ENCODE results near the gene UCN3.
"Not testable (repeated sequence)": the region's sequence is repeated elsewhere in the genome, so short reads cannot be mapped to it uniquely, and the experiment has no call there.

Gene UCN3

DNA sequence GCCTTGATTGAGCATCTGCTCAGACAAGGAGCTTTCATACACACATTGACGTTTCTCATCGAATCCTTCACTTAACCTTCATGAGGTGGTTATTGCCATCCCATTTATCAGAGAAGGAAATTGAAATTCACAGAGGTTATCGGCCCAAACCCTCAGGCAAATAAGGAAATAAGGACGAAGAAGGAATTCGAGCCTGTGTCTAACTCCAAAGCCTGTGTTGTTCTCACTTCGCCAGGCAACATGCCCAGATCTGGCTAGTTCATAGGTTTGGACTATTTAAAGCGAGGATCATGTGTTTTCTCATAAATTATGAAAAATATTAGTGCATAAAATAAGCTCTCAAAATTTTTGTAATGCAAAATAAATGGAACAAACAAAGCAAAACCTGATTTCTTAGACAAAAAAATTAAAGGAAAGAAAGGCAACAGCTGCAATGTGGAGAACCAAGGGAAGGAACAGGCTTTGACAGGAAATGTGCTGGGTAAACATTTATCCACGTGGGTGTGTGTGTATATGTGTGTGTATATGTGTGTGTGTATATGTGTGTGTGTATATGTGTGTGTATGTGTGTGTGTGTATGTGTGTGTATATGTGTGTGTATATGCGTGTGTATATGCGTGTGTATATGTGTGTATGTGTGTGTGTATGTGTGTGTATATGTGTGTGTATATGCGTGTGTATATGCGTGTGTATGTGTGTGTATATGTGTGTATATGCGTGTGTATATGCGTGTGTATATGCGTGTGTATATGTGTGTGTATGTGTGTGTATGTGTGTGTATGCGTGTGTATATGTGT is 4.8 kb downstream of the UCN3 start:
- DNase-seq = no peak

DNA sequence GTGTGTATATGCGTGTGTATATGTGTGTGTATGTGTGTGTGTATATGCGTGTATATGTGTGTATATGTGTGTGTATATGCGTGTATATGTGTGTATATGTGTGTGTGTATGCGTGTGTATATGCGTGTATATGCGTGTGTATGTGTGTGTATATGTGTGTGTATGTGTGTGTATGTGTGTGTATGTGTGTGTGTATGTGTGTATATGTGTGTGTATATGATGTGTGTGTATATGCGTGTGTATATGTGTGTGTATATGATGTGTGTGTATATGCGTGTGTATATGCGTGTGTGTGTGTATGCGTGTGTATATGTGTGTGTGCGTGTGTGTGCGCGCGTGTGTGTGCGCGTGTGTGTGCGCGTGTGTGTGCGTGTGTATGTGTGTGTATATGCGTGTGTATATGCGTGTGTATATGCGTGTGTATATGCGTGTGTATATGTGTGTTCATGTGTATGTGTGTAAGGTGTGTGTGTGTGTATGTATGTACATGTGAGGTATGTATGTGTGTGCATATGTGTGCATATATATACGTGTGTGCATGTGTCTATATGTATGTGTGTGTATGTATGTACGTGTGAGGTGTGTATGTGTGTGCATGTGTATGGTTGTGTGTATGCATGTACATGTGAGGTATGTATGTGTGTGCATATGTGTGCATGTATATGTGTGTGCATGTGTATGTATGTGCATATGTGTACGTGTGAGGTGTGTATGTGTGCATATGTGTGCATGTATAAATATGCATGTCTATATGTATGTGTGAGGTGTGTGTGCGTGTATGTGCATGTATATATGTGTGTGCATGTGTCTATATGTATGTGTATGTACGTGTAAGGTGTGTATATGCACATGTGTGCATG is 6.0 kb downstream of the UCN3 start:
- no peak for DNase-seq

DNA sequence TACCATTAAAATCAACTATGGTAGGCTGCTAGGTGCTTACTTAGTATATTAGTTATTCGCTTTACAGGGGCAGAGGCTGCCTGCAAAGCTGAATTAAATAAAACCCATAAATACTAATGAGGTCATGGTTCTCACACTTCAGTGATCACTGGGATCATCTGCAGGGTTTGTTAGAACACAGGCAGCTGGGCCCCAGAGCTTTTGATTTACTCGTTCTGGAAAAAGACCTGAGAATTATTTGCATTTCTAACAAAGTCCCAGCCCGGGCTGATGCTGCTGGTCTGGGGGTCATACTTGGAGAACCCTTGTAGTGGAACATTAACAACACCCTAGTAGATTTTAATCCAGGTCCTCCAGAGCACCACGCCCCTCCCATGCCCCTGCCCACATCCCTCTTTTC is 8.5 kb downstream of the UCN3 start:
- DNase-seq = no peak

DNA sequence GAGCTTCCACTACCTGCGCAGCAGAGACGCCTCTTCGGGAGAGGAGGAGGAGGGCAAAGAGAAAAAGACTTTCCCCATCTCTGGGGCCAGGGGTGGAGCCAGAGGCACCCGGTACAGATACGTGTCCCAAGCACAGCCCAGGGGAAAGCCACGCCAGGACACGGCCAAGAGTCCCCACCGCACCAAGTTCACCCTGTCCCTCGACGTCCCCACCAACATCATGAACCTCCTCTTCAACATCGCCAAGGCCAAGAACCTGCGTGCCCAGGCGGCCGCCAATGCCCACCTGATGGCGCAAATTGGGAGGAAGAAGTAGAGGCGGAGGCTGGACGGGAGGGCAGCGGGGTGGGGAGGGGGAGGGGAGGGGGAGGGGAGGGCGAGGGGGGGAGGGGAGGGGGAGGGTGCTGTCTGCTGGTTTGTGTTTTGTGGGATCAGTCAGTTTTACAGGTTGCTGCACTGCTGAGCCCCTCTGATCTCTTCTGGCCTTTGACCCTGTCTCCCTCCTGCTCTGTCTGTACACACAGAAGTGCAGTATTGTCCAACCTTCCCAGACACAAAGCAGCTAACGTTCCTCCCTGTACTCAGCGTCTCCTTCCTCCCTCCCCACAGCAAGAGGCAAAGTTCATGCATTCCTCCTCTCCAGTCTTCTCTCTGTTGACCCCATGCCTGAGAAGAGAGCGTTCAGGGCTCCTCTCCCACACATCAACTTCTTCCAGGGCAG is 9.3 kb downstream of the UCN3 start:
- DNase-seq = no peak

DNA sequence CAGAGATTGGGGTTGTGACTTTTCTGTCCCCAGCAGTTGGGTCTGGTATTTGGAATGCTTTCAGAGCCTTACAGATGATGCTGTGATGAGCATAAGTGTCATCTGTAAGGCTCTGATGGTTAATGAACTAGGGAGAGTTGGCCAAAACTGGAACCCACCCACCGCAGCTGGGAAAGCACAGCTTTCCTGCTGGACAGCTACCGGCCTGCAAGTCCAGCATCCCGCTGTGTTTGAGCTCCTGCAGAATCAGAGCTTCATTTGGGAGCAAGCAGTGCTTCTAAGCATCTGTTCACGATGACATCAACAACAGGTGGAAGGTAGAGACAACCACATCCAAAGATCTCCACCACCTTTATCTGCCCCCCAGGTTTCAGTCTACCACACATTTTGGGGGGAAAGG is 11.7 kb downstream of the UCN3 start:
- DNase-seq = no peak

DNA sequence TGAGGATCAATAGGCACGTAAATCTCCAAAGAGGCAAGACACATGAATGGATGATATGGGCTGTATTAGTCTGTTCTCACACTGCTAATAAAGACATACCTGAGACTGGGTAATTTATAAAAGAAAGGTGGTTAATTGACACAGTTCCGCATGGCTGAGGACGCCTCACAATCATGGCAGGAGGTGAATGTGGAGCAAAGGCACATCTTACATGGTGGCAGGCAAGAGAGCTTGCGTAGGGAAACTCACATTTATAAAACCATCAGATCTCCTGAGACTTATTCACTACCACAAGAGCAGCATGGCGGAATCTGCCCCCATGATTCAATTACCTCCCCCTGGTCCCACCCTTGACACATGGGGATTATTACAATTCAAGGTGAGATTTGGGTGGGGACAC is 14.4 kb downstream of the UCN3 start:
- DNase-seq = not testable (repeated sequence)

DNA sequence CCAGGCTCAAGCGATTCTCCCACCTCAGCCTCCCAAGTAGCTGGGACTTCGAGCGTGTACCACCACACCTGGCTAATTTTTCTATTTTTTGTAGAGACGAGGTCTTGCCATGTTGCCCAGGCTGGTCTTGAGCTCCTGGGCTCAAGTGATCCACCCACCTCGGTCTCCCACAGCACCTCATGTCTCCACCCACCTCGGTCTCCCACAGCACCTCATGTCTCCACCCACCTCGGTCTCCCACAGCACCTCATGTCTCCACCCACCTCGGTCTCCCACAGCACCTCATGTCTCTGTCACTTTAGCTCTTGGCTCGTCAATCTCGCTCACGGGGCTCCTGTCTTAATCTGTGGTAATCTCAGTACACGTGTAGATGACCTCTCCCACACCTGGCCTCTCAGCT is 15.6 kb downstream of the UCN3 start:
- not testable (repeated sequence) for DNase-seq

DNA sequence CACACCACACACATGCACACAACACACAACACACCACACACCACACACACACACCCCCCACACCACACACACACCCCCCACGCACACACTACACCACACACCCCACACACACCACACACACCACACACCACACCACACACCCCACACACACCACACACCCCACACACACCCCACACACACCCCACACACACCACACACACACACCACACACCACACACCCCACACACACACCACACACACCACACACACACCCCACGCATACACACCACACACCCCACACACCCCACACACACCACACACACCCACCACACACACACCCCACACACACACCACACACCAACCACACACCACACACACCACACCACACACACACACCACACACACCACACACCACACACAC is 16.4 kb downstream of the UCN3 start:
- DNase-seq = no peak

DNA sequence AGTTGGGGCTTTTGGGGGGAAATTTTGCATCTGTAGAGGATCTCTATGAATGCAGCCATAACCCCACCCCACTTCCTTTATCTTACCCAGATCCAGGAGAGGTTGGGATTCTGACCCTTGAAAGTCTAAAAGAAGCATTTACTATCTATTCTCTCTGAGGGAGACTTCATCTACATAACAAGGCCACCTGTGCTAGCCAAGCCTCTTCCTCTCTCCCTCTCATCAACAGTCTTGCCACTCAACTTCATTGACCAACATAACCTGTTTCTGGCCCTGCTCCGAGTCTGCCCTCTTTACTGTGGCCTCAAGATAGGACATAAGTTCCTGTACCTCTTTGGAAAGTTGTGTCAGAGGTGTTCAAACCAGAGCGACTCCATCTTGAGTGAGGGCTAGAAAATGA is 20.5 kb downstream of the UCN3 start:
- DNase-seq = no peak

DNA sequence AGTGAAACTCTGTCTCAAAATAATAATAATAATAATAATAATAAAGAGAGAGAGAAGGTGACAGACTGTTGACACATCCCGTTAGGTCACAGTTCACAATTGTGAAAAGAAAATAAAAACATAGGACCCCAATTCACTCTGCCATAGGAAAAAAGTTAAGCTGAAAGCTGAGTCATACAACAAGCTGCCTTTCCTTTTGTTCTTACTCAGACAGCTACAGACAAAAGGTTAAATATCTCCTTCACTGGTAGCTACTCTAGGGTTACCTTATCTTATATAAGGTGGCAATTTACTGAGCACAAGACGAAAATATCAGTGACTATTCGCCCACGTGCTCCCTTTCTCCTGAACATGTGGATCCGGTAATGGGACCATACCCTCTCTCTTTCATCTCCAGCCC is 22.4 kb downstream of the UCN3 start:
- no peak for DNase-seq

DNA sequence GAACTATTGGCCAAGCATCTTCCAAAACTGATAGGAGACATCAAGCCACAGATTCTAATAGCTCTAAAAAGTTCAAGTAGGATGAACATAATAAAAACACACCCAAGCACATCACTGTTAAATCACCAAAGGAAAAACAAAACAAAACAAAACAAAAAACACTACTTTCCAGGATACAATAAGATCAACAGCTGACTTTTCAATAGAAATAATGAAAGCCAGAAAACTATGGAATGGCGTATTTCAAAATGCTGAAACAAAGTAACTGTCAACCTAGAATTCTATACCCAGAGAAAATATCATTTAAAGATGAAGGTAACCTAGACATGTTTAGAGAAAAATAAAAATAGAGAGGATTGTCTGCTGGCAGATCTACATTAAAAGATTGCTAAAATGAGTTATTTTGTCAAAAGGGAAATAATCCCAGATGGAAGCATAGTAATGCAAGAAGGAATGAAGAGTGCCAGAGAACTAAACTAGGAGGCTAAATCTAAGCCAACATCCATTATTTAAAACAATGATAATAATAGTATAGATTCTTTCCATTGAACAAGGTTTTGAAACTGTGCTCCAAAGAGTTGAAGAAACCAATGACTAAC is 25.9 kb downstream of the UCN3 start:
- no peak for DNase-seq

DNA sequence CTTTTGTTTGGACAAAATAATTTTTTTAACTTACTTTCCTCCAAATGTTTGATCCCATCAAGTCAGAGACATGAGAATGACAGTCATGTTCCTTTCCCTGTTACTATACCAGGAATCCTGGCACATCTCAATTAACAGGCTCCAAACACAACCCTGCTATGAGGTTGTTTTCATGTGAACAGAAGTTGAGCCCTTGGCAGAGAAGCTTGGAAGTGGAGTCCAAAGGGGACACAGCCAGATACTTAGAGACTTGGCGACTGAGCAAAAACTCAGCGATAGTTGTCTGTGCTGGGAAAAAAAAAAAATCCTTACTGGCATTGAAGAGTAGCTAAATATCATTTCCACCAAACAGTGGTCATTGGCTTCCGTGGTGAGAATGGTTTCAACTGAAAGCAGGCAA is 27.0 kb downstream of the UCN3 start:
- no peak for DNase-seq

DNA sequence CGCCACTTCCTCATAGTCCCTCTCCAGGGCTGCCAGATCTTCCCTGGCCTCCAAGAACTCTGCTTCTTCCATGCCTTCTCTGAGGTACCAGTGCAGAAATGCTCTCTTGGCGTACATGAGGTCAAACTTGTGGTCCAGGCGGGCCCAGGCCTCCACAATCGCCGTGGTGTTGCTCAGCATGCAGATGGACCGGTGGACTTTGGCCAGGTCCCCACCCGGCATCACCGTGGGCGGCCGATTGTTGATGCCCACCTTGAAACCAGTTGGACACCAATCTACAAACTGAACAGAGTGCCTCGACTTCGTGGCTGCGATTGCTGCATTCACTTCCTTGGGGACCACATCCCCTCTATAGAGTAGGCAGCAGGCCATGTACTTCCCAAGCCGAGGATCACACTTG is 28.8 kb downstream of the UCN3 start:
- DNase-seq = no peak

DNA sequence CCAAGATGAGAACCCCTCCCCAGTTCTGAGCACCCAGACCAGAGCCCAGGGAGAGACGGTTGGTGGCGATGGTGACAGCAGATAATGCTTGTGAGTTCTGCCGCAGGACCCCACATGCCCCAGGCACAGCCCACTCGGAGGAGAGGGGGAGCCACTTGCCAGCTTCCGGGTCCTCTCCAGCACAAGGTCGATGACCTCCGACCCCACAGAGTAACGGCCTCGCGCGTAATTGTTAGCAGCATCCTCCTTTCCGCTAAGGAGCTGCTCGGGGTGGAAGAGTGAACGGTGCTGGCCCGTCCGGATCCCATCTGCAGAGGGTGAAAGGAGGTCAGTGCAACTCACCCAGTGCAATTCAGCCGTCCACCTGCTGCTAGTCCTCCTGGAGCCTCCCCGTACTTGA is 30.4 kb downstream of the UCN3 start:
- DNase-seq = no peak

DNA sequence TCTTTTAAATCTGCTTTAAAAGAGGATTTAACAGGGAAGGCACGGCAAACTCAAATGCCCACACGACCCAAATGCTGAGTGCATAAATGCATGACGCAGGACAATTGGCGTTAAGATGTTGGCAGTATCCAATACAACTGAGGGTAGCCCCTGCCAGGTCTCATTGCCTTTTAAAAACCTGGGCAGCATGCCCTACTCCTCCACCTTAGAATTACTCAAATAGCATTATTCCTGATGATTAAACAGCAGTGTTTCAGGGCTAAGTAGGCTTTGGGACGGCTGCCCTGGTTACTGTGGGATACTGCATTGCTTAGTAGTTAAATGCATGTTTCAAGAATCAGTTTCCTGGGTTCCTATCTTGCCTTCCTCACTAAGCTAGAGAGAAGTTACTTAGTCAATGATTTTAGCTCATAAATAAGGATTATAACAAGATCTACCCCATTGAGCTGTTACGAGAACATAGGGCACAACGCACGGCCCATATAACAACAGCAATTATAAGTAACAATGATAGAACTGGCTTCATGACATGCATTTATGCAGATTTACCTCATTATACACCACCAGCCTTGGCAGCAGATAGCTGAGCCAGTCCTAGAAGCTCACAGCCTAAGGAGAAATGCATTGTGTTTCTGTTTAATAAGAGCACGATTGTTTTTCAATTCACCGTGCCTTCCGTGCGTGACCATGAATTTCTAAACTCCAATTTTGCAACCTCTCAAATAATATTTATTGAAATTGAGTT is 32.0 kb downstream of the UCN3 start:
- DNase-seq = peak; percentile 92

DNA sequence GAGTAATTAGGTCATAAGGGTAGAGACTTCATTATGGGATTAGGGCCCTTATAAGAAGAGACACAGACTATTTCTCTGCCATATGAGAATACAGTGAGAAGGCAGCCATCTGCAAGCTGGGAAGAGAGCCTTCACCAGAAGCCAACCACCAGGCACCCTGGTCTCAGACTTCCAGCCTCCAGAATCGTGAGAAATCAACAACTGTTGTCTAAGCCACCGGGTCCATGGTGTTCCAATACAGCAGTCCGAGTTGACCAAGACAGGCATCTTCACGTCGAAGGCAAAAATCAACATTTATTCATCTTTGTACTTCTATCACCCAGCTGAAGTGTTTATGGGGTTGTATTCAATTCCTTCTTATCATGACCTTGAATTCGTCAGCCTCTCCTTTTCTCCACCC is 34.6 kb downstream of the UCN3 start:
- no peak for DNase-seq

DNA sequence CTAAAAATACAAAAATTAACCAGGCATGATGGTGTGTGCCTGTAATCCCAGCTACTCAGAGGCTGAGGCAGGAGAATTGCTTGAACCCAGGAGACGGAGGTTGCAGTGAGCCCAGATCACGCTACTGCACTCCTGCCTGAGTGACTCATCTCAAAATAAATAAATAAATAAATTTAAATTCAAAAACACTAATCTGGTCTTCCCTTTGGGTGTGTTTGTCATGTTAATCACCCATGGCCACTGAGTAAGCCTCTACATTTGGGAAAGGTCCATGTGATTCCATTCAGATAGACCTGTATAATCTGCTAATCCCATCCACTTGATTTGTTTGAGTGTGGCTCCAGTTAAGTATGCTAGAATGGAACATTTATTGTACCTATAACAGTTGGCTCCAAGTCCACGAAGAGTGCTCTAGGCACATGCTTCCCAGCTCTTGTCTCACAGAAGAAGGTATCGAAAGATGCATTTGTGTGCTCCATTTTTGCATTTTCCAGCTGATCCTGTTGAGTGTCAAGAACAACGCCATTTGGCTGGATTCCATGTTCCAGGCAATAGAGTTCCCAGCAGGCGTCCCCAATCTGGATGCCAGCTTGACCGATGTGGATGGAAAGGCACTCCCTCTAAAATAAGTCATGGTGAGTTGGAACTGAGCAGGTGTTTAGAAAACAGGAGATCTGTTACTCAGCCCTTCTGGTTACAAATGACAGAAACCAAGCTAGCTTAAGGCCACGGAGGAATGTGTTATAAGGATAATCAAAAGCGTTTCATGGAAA is 35.9 kb downstream of the UCN3 start:
- peak; percentile 82 for DNase-seq

DNA sequence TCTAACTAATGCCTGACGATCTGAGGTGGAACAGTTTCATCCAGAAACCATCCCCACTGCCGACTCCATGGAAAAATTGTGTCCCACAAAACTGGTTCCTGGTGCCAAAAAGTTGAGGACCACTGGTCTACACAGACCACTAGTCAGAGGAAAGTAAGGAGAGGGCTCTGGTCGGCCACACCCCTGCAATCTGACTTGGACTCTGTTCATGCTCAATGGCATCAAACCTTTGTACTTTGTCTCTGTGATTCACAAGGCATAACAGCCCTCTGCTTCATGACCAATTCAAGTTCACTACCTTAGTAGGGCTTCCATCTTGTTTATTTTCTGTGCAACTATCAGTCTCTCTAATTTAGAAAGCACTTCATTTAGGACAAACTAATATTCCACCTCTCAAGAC is 38.0 kb downstream of the UCN3 start:
- no peak for DNase-seq

DNA sequence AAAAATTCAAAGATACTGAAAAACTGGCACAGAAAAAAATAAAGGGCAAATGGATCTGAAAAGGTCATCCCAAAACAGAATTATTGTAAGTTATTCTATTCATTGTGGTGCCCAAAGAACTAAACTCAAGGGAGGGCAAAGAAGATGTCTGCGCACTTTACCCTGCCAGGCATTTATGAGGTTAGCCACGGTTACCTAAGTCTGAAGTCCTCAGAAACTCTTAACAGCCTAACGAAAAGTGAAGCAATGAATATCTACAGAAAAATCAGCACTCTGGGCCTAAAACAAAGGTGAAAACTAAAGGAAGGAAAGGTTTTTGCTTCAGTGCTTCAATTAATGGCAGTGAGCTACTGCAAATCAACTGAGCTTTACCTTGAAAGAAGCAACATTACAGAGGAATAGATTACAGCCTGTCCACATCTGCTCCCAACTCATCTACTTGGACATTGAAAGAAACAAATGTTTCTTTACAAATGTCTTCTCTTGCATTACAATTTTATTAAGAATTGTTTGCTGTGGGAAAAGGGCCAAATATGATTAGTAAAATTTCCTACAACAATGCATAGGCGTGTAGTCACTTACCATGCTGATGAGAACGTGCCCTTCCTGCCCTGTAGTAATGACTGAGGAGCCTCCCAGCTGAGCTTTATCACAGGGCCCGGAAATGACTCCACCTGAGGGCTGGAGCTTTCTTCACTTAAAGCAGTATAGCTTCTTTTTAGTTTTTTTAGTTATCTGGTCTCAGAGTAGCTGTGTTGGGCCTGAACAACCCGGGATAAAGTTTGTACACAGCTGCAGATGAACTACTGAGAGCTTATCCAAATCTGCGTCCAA is 39.7 kb downstream of the UCN3 start, which contains the start of gene TUBAL3:
TUBAL3 (minus strand) TSS at position 621 of the 834 bp plus-strand sequence; CDS start at position 585, 36 bp downstream.
- no peak for DNase-seq

DNA sequence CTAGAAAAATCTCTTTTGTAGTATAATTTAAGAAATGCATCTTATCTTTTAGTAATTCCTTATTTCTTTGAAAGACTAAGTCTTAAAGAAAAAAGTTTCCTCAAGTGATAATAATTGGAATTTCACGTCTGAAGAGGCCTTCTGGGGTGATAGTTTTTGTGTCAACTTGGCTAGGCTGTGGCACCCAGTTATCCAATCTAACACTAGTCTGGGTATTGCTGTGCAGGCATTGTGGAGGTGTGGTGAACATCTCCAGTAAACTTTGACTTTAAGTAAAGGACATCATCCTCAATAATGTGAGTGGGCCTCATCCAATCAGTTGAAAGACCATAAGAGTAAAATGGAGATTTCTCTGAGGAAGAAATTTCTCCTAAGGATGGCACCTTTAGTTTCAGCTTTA is 42.2 kb downstream of the UCN3 start:
- DNase-seq = no peak

DNA sequence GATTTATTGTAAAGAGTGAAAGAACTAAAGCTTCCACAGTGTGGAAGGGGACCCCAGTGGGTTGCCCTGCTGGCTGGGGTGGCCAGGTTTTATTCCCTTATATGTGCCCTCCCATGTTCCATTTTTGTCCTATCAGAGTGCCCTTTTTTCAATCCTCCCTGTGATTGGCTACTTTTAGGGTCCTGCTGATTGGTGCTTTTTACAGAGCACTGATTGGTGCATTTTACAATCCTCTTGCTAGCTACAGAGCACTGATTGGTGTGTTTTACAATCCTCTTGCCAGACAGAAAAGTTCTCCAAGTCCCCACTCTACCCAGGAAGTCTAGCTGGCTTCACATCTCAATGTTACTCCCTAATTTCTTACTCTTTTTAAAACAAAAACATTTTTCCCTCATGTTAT is 46.0 kb downstream of the UCN3 start:
- not testable (repeated sequence) for DNase-seq
